ENCODE results near the gene KRTAP10-2. TPM values are rescaled to one million over a fixed set of nuclear protein-coding genes. Genes with fewer than 3 reads are reported as not detected.

The KRTAP10-2 gene
- total RNA-seq, 1 donor from 2014 or later: not detected

DNA sequence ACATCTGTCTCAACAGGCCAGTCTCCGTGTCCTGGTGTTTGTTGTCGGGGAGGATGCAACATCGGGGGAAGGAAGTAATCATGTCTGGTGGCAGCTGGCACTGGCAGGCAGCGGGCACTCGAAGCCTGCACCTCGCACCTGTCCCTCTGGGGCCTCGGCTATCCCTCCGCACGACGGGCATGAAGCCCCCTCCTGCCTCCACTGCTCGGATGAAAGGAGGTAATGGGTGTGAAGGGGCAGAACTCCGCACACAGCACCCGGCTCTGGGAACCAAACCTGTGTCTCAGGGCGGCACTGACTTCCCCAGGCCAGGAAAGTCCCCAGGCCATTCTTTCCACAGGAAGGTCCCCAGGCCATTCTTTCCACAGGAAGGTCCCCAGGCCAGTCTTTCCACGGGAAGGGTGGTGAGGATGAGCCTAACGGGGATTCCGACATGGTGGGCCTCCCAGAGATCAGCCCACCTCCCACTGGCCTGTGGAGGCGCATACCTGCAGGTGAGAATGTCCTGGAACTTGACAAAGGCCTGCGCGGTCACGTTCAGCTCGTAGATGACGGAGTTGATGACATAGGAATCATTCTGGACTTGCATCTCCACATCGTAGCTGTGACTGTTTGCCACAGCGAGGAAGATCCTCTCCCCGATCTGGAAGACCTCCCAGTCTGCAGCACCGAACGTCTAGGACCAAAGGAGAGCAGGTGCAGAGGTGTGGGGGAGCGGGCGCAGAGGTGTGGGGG lies 42.4 kb downstream of the KRTAP10-2 start:
- no peak for DNase-seq (ENCODE audit: extremely low spot score in 2 of 2)
- Histone ChIP-seq H3K36me3 (no peaks in the 10 kb centered on the region), H3K27me3 (no peaks in the 10 kb centered on the region), H3K27ac (no peak overlapping the region), H3K4me1 (peaks cover 11% of the 10 kb centered on the region), H3K9me3 (no peaks in the 10 kb centered on the region), H3K4me3 (no peak overlapping the region)
- intact Hi-C loops (cut with DNase I): no loop called here
- no peak for TF ChIP-seq POLR2AphosphoS5 (IDR thresholded peaks at IDR 0.05; ENCODE audit: insufficient read depth in 1 of 2, low read depth in 1 of 2)

DNA sequence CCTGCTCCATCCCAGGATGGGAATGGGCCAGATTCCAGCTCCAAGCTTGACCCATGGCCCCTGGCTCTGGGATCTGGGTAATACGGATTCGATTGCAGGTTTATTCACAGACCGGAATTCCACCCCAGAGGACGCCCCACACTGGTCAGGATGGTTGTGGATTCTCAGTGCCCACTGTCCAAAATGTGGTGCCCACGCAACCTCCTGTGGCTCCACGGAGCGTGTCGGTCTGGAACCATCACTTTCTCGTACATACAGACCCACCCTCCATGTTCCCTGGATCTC lies 42.9 kb downstream of the KRTAP10-2 start:
- peaks cover 11% of the 10 kb centered on the region for H3K4me1 ChIP-seq
- intact Hi-C loops (cut with DNase I): no loop called here
- H3K27me3 ChIP-seq: no peaks in the 10 kb centered on the region
- DNase-seq (ENCODE audit: extremely low spot score in 2 of 2): no peak
- H3K4me3 ChIP-seq: no peak overlapping the region
- H3K27ac ChIP-seq: no peak overlapping the region
- H3K36me3 ChIP-seq: no peaks in the 10 kb centered on the region
- TF ChIP-seq, protein P1, sequence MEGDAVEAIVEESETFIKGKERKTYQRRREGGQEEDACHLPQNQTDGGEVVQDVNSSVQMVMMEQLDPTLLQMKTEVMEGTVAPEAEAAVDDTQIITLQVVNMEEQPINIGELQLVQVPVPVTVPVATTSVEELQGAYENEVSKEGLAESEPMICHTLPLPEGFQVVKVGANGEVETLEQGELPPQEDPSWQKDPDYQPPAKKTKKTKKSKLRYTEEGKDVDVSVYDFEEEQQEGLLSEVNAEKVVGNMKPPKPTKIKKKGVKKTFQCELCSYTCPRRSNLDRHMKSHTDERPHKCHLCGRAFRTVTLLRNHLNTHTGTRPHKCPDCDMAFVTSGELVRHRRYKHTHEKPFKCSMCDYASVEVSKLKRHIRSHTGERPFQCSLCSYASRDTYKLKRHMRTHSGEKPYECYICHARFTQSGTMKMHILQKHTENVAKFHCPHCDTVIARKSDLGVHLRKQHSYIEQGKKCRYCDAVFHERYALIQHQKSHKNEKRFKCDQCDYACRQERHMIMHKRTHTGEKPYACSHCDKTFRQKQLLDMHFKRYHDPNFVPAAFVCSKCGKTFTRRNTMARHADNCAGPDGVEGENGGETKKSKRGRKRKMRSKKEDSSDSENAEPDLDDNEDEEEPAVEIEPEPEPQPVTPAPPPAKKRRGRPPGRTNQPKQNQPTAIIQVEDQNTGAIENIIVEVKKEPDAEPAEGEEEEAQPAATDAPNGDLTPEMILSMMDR (IDR thresholded peaks at IDR 0.05): no peak
- TF ChIP-seq POLR2A (IDR thresholded peaks at IDR 0.05) (no peak), POLR2AphosphoS5 (IDR thresholded peaks at IDR 0.05; ENCODE audit: insufficient read depth in 1 of 2, low read depth in 1 of 2) (no peak)
- H3K9me3 ChIP-seq: no peaks in the 10 kb centered on the region

DNA sequence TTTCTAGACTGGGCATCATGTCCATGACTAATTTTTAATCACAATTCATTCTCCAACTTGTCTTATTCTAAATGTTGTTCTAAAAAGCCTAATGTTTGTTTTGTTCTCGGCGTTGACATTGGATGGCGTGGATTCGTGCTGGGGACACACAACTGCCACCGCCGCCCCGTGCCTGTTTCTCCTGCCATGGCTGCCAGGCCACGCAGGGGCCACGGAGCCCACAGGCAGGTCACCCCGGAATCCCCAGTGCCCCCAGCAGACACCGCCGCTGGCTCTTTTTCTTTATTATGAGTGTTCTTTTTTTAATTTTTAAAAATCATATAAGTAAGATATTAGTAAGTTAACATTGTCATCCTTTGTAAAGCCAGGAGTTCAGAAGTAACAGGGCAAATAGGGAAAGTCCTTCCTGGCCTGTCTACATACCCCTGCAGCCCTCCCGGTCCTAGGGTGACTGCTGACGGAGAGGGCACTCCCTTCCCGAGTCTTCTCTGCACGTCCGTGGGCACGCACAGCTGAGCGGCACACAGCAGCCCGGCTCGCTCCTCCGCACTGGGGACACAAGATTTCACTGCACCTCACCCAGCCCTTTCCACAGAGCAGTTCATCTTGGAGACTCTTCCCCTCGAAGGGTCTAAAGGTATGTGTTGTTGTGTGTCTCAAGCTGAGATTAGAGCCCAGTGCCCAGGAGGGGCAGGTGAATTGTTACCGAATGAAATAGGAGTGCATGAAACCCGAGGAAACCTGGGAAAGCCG lies 43.5 kb downstream of the KRTAP10-2 start:
- intact Hi-C loops (cut with DNase I): no loop called here
- no peaks in the 10 kb centered on the region for H3K36me3 ChIP-seq
- H3K27ac ChIP-seq: no peak overlapping the region
- H3K4me3 ChIP-seq: no peak overlapping the region
- H3K27me3 ChIP-seq: no peaks in the 10 kb centered on the region
- DNase-seq (ENCODE audit: extremely low spot score in 2 of 2): no peak
- TF ChIP-seq POLR2AphosphoS5 (IDR thresholded peaks at IDR 0.05; ENCODE audit: insufficient read depth in 1 of 2, low read depth in 1 of 2) (no peak), POLR2A (IDR thresholded peaks at IDR 0.05) (no peak)
- TF ChIP-seq, protein P1 (IDR thresholded peaks at IDR 0.05): no peak
- peaks cover 11% of the 10 kb centered on the region for H3K4me1 ChIP-seq
- no peaks in the 10 kb centered on the region for H3K9me3 ChIP-seq

DNA sequence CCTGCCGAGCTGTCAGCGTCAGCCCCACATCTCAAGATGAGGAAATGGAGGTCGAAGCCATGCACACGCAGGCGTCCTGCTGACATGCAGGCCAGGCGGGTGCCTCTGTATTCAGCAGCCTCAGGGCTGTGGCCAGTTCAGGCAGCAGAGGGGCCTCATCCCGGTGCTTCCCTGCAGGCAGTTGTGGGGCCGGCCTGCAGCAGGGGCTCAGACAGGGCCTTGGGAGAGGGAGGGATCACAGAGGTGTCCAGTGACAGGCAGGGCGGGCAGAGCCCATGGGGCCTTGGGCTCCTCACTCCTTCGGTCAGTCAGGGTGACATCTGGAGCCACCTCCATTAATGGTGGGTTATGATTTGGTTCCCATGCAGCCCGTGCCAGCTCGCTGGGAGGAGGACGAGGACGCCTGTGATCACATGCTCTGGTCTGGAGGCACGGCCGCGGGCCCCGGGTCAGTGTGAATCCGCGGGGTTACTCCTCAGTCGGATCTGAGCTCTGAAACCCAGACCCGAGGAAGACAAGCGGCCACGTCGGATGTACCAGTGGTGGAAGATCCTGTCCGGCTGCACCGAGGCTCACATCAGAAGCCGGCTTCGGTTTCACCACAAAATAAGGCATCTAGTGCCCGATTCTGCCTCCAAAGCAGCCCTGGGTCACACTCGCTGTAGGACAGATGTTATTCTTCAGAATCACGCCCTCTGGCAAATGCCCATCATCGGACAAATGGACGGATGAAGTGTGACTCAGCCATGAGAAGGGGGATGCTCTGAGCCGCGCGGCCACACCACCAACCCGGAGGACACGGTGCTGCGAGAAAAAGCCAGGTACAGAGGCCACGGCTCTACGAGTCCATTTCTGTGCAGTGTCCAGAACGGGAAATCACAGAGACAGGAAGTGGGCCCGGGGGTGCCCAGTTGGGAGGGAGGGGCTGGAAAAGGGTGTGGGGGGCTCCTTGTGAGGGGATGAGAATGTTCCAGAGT lies 44.7 kb downstream of the KRTAP10-2 start:
- Histone ChIP-seq H3K27me3 (no peaks in the 10 kb centered on the region), H3K9me3 (no peaks in the 10 kb centered on the region), H3K4me1 (peaks cover 11% of the 10 kb centered on the region), H3K4me3 (no peak overlapping the region), H3K27ac (no peak overlapping the region), H3K36me3 (no peaks in the 10 kb centered on the region)
- TF ChIP-seq, protein P1 (IDR thresholded peaks at IDR 0.05): no peak
- TF ChIP-seq POLR2A (IDR thresholded peaks at IDR 0.05) (no peak), POLR2AphosphoS5 (IDR thresholded peaks at IDR 0.05; ENCODE audit: insufficient read depth in 1 of 2, low read depth in 1 of 2) (no peak)
- intact Hi-C loops (cut with DNase I): no loop called here
- DNase-seq (ENCODE audit: extremely low spot score in 2 of 2): no peak

DNA sequence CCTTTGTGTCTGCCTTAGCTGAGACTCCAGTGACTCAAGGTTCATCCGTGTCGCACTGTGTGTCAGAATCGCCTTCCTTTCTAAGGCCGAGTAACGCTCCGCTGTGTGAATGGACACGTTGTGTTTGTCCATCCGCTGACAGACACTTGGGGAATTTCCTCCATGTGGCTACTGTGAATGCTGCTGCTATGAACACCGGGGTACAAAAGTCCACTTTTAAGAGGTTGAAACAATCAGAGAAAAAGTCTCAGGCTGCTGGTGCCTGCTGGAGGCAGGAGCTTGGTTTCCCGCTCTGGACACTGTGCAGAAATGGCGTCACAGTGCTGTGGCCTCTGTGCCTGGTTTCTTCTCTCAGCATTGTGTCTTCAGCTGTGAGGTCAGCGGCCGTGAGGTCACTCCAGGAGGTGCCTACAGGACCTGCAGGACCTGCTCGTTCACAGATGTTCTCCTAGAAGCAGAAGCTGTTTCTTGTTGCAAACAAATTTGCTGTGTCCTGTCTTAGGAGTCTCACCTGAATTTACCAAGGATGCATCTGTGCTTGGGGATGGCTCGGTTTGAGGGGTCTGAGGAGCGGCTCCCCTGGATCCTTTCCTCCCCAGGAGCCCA lies 45.5 kb downstream of the KRTAP10-2 start:
- Histone ChIP-seq H3K27me3 (no peaks in the 10 kb centered on the region), H3K4me3 (no peak overlapping the region), H3K4me1 (peaks cover 10% of the 10 kb centered on the region), H3K27ac (no peak overlapping the region), H3K36me3 (no peaks in the 10 kb centered on the region), H3K9me3 (no peaks in the 10 kb centered on the region)
- intact Hi-C loops (cut with DNase I): no loop called here
- TF ChIP-seq POLR2AphosphoS5 (IDR thresholded peaks at IDR 0.05; ENCODE audit: insufficient read depth in 1 of 2, low read depth in 1 of 2) (no peak), POLR2A (IDR thresholded peaks at IDR 0.05) (no peak)
- TF ChIP-seq, protein P1 (IDR thresholded peaks at IDR 0.05): no peak
- no peak for DNase-seq (ENCODE audit: extremely low spot score in 2 of 2)

All from vagina (tissue), 2 donors.